ACC112 (cell line): ENCODE measurements around the gene ALPK3.

Experiments used
- H2AFZ ChIP-seq: fragments of 200-600 bp; sonication (generic); one replicate; pipeline ENCODE4 v1.6.0; 2017; ENCODE audit warnings: antibody characterized with exemption, low read length; ENCODE audit not compliant: unreplicated experiment
- H3K27ac ChIP-seq: fragments of 200-600 bp; sonication (generic); 2 replicates; pipeline ENCODE4 v1.5.1; 2014; ENCODE audit warnings: low read depth, mild to moderate bottlenecking, antibody characterized with exemption, low read length, moderate library complexity
- H3K27me3 ChIP-seq: fragments of 200-600 bp; sonication (generic); 2 replicates; pipeline ENCODE4 v1.6.1; 2014; ENCODE audit warnings: mild to moderate bottlenecking, antibody characterized with exemption, low read length, moderate library complexity, mixed read lengths; ENCODE audit not compliant: insufficient read depth
- H3K36me3 ChIP-seq: fragments of 200-600 bp; sonication (generic); 2 replicates; pipeline ENCODE4 v1.6.1; 2016; ENCODE audit warnings: mild to moderate bottlenecking, antibody characterized with exemption, low read length, moderate library complexity, mixed read lengths; ENCODE audit not compliant: insufficient read depth
- H3K4me1 ChIP-seq: fragments of 200-600 bp; sonication (generic); one replicate; pipeline ENCODE4 v1.6.1; 2016; ENCODE audit warnings: low read length, mixed read lengths; ENCODE audit not compliant: insufficient read depth, unreplicated experiment, control insufficient read depth
- H3K4me3 ChIP-seq: fragments of 200-600 bp; sonication (generic); 2 replicates; pipeline ENCODE4 v1.5.1; 2014; ENCODE audit warnings: mild to moderate bottlenecking, low read depth, low read length
- H3K79me2 ChIP-seq: fragments of 200-600 bp; sonication (generic); one replicate; pipeline ENCODE4 v1.6.0; 2016; ENCODE audit warnings: low read length; ENCODE audit not compliant: control insufficient read depth, unreplicated experiment, insufficient read depth

ALPK3 gene

DNA sequence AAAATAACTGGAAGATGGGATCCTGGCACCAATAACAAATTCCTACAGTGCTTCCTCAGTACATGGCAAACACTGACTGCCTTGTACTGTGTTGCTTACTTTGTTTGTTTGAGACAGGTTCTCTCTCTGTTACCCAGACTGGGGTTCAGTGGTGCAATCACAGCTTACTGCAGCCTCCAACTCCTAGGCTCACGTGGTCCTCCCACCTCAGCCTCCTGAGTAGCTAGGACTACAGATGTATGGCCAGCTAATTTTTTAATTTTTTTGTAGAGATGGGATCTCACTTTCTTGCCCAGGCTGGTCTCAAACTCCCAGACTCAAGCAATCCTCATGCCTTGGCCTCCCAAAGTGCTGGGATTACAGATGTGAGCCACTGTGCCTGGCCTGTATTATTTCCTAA lies 3.7 kb upstream of the ALPK3 start:
- H2AFZ ChIP-seq = no peak overlapping the region
- H3K4me3 ChIP-seq = no peak overlapping the region
- H3K79me2 ChIP-seq = no peaks in the 10 kb centered on the region
- no peak overlapping the region for H3K27ac ChIP-seq
- no peaks in the 10 kb centered on the region for H3K27me3 ChIP-seq
- no peaks in the 10 kb centered on the region for H3K36me3 ChIP-seq
- H3K4me1 ChIP-seq = peaks cover 5% of the 10 kb centered on the region

DNA sequence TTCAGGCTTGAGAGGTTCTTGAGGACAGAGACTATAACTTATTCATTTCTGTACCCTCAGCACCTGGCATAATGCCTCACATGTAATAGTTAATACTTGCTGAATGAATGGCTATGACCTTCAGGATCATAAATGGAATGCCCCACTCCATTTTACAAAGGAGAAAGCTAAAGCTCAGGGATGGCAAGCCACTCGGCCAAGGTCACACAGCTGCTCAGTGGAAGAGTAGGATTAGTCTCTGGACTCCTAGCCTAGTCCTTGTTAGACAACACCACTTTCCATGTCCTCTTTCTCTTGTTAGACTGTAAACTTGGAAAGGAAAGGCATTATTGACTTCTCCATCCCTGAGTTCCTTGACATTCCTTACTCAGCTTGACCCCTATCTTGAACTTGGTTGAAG lies 3.2 kb upstream of the ALPK3 start:
- Histone ChIP-seq H3K79me2 (no peaks in the 10 kb centered on the region), H2AFZ (no peak overlapping the region), H3K36me3 (no peaks in the 10 kb centered on the region), H3K27ac (no peak overlapping the region), H3K4me1 (peaks cover 10% of the 10 kb centered on the region), H3K4me3 (no peak overlapping the region), H3K27me3 (no peaks in the 10 kb centered on the region)

DNA sequence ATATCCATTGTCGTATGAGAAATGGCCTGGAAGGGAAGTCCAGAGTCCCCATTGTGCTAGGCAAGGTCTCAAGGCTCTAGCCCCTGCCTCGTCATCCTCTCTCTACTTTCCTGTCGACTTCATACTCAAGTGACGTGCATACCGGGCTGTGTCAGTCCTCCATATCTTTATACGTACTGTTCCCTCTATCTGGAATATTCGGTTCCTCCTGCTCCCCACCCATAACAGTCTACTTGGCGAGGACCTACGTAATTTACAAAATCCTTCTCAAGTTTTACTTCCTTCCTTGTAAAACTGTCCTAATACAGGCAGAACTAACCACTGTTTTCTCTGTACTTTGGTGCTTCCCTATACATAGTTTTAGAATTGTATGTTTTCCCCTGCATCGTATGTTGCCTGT lies 2.2 kb upstream of the ALPK3 start:
- no peaks in the 10 kb centered on the region for H3K27me3 ChIP-seq
- peaks cover 12% of the 10 kb centered on the region for H3K4me1 ChIP-seq
- no peaks in the 10 kb centered on the region for H3K36me3 ChIP-seq
- no peak overlapping the region for H3K4me3 ChIP-seq
- H3K79me2 ChIP-seq = no peaks in the 10 kb centered on the region
- H2AFZ ChIP-seq = no peak overlapping the region
- H3K27ac ChIP-seq = no peak overlapping the region

DNA sequence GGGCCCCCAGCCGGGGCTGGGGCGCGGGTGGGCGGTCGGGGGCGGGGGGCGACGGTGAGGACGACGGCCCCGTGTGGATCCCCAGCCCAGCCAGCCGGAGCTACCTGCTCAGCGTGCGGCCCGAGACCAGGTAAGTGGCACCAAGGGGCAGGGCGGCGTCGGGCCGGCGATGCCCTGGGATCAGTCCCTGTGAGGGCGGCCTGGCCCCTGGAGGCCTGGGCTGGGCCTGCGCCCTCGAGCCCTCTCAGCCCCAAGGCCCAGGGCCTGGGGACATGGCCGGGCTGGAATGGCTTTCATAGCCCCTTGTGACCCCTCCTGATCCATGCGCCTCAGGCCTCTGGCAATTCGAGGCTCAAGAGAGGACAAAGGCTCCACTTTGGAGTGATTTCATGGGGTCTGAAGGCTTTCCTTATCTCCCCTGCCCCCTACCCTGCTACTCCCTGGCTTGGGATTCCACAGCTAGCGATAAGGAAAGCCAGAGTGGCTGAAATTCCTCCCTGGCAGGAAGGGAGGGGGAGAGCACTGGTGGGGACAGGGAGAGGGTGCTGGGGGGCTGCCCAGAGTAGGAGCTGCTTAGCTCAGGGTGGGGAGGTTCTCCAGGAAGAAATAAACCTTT lies 418 bp downstream of the ALPK3 start:
- H3K4me3 ChIP-seq = no peak overlapping the region

DNA sequence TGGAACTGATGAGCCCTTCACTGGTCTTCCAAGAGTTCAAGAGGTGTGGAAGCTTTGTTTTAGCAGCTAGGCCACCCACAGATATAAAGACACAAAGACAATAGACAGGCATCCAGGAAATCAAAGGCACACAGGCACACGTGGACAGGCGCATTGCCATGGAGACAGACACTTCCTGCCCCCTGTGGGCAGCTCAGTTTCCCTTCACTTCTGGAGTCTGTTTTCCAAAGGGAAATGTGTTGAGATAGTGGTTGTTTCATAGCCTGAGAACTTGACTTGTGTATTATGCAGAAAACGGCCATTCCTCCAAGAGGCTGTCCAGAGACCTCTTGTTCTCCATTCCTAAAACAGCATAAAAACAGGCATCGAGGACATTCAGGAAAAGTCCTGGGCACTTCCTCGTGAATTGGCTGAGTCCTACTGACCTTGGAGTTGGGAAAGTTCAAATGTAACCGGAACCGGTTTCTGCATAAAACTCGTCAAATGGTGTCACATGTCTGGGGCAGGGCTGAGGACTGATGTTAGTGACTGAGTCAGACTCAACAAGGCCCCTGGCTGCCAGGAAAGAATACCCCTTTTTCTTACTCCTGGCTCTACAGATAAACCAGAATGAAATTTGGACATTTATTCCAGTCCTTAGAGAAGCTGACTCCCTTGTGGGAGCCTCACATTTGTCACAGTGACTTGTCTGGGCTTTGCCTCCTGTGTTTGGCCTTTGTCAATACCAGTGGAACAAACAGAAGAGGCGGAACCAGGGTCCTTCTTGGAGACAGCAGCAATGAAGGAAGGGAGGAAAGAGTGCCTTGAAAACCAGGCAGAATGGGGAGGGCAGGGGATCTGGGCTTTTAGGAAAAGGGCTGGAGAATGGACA lies 1.3 kb downstream of the ALPK3 start:
- Histone ChIP-seq H3K4me1 (peaks cover 12% of the 10 kb centered on the region), H3K79me2 (no peaks in the 10 kb centered on the region), H3K27ac (no peak overlapping the region), H2AFZ (no peak overlapping the region), H3K36me3 (no peaks in the 10 kb centered on the region), H3K27me3 (no peaks in the 10 kb centered on the region), H3K4me3 (no peak overlapping the region)

More for the DNA sequence above, 418 bp downstream of the ALPK3 start:
- Histone ChIP-seq H2AFZ (no peak overlapping the region), H3K27ac (no peak overlapping the region), H3K4me1 (peaks cover 12% of the 10 kb centered on the region), H3K79me2 (no peaks in the 10 kb centered on the region), H3K36me3 (no peaks in the 10 kb centered on the region), H3K27me3 (no peaks in the 10 kb centered on the region)

DNA sequence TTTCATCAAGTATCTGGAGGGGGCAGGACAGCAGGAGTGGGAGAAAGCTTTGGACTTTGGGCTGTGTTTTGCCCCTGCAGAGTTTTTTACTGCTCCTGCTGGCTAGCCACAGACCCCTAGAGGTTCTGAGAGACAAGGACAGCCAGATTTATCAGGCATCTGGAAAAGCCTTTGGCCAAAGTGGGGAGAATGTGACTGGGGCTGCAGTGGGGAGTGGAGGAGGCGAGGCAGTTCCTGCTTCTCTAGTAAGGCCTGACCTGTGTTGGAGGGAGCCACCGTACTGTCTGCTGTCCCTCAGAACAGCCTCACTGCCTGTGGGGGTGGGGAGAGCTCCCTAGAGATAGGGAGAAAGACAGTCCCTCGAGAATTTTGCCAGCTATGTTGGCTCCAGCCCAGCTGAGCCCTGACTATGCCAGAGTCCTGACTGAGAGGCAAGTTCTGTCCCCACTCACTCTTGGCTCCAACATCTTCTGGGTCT lies 2.2 kb downstream of the ALPK3 start:
- no peak overlapping the region for H3K27ac ChIP-seq
- H3K79me2 ChIP-seq = no peaks in the 10 kb centered on the region
- H3K4me3 ChIP-seq = no peak overlapping the region
- H2AFZ ChIP-seq = no peak overlapping the region
- no peaks in the 10 kb centered on the region for H3K27me3 ChIP-seq
- H3K4me1 ChIP-seq = peaks cover 12% of the 10 kb centered on the region
- H3K36me3 ChIP-seq = no peaks in the 10 kb centered on the region

DNA sequence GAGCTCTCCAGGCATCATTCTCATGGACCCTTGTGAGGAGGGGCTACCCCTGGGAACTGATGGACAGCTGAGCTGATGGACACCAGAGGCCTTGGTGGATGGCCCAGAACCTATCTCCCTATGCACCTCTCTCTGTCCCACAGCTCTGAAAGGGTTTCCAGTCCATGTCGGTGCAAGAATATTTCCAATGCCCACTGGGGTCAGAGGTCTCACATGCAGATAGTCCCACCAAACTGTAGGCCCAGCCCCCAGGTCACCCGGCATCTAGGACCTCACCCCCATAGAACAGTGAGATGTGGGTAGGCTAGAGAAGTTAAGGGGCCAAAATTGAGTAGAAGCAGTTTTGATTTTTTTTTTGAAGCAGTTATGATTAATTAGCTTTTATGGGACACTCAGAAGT lies 2.6 kb downstream of the ALPK3 start:
- no peaks in the 10 kb centered on the region for H3K27me3 ChIP-seq
- H2AFZ ChIP-seq = no peak overlapping the region
- H3K79me2 ChIP-seq = no peaks in the 10 kb centered on the region
- H3K4me3 ChIP-seq = no peak overlapping the region
- no peaks in the 10 kb centered on the region for H3K36me3 ChIP-seq
- H3K4me1 ChIP-seq = peaks cover 12% of the 10 kb centered on the region
- H3K27ac ChIP-seq = no peak overlapping the region

DNA sequence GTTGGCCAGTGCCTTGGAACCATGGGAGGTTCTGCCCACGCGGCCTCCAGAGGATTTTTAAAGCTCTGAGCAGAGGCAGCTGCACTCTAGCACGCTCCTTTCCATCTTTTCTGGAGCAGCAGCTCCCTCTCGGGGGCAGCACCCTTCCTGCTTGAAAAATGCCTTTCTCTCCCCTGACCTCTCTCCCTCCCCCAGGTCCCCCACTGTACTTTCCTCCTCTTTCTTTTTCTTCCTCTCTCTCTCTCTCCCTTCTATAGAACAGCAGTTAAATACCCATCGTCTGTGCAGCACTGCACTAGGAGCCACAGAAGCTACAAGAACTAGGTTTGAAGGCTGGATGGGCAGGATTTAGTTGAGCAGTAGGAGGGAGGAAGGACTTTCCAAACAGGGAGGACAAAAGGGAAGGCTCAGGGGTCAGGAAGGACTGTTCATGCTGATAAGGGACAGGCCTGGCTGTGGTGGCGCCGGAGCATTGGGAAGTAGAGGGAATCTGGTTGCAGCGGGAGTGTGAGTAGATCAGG lies 4.4 kb downstream of the ALPK3 start:
- no peak overlapping the region for H3K4me3 ChIP-seq
- H3K27ac ChIP-seq = no peak overlapping the region
- H3K36me3 ChIP-seq = no peaks in the 10 kb centered on the region
- H3K4me1 ChIP-seq = peaks cover 12% of the 10 kb centered on the region
- no peaks in the 10 kb centered on the region for H3K27me3 ChIP-seq
- H3K79me2 ChIP-seq = no peaks in the 10 kb centered on the region
- no peak overlapping the region for H2AFZ ChIP-seq

DNA sequence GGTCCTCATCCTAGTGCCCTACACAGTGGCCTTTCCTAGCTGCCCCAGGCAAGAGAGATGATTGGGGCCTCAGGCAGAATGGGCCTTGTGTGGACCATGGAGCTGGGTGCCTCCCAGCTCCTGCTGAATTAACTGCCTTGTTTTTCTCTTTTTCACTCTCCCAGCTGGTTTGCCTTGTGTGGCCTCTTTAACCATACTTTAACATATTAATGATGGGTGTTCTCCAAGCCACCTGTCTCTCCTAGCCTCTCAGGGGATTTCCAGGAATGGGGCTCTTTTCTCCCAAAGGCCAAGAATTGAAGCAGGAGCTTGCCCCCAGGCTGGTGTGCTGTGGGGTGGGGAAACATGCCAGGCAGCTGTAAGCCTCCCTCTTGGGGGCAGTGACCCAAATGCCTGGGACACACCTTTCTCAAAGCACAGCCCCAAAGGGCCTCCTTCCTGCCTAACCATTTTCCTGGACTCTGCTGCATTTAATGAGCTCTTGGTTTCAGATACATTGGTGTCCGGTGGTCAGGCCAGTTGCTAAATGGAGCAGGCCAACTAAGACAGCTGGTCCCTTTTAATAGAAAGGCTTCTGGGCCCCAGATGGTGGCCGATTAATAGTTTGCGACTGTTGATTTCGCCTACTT lies 5.6 kb downstream of the ALPK3 start:
- Histone ChIP-seq H3K4me3 (no peak overlapping the region), H3K79me2 (no peaks in the 10 kb centered on the region), H3K27me3 (no peaks in the 10 kb centered on the region), H3K4me1 (peaks cover 12% of the 10 kb centered on the region), H3K36me3 (no peaks in the 10 kb centered on the region), H2AFZ (no peak overlapping the region), H3K27ac (no peak overlapping the region)

DNA sequence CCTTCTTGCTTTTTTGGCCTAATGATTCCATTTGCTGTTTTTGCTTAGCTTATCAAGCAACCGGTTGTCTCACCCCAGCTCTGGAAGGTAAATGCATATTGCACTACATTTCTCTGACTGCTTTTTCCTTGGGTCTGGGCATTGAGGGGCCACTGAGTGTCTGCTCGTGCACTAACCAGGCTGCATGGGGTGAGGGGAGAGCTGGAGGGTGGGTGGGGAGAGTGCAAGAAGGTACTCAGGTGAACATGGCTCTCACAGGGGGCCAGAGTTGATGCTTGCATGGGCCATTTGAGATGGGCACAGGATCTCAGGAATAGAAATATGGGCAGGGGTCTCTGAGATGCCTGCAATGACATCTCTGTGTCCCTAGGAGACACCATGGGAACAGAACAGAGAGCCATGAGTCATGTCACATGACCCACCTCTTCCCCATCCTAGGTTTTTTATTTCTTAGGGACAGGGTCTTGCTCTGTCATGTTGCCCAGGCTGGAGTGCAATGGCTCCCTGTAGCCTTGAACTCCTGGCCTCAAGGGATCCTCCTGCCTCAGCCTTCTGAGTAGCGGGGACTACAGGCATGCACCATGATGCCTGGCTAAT lies 6.2 kb downstream of the ALPK3 start:
- H3K27me3 ChIP-seq = no peaks in the 10 kb centered on the region
- H3K4me1 ChIP-seq = peaks cover 7% of the 10 kb centered on the region
- no peak overlapping the region for H3K4me3 ChIP-seq
- H2AFZ ChIP-seq = no peak overlapping the region
- no peaks in the 10 kb centered on the region for H3K36me3 ChIP-seq
- H3K27ac ChIP-seq = no peak overlapping the region
- no peaks in the 10 kb centered on the region for H3K79me2 ChIP-seq
